ENCODE measurements around the gene TBCD.

Gene TBCD

DNA sequence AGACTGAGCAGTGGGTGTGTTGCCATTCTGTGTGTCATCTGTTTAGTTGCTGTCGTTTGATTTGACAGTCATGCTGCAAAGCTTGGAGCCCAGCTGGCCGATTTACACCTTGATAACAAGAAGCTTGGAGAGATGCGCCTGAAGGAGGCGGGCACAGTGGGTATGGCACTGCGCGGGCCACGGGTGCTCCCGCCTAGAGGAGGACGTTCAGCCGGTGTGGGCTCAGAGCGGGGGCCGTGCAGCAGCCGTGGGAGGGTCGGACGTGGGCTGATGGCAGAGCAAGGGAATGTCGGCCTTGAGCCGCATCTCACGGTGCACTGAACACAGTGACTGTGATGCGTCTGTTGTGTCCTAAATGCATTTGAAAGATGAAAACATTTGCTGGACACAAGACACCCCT is 31.7 kb upstream of the TBCD start:
- Histone ChIP-seq H2AFZ (ENCODE audit: low read depth, low read length, severe bottlenecking) (no peak overlapping the region), H3K4me3 (ENCODE audit: insufficient read depth, low read length, poor library complexity, severe bottlenecking) (no peak overlapping the region), H3K36me3 (ENCODE audit: low read length) (0 out of 2 replicates have a peak, but pooled peaks cover 3% of the 10 kb centered on the region), H3K79me2 (ENCODE audit: insufficient read depth, low read length) (peaks cover 16% of the 10 kb centered on the region), H4K20me1 (ENCODE audit: low read depth, low read length) (no peaks in the 10 kb centered on the region), H3F3A (ENCODE audit: insufficient read depth) (no peaks in the 10 kb centered on the region), H3K9ac (ENCODE audit: low read length) (no peak overlapping the region), H3K27ac (ENCODE audit: low read depth, low read length) (no peak overlapping the region), H3K9me2 (replicated peaks; ENCODE audit: insufficient read depth, low read length) (no peaks in the 10 kb centered on the region), H3K27me3 (ENCODE audit: low read length) (no peaks in the 10 kb centered on the region), H3K4me2 (ENCODE audit: low read depth, low read length, poor library complexity, severe bottlenecking) (no peak overlapping the region), H3K9me3 (ENCODE audit: insufficient read depth, low read length) (no peaks in the 10 kb centered on the region)
- TF ChIP-seq, protein P1, sequence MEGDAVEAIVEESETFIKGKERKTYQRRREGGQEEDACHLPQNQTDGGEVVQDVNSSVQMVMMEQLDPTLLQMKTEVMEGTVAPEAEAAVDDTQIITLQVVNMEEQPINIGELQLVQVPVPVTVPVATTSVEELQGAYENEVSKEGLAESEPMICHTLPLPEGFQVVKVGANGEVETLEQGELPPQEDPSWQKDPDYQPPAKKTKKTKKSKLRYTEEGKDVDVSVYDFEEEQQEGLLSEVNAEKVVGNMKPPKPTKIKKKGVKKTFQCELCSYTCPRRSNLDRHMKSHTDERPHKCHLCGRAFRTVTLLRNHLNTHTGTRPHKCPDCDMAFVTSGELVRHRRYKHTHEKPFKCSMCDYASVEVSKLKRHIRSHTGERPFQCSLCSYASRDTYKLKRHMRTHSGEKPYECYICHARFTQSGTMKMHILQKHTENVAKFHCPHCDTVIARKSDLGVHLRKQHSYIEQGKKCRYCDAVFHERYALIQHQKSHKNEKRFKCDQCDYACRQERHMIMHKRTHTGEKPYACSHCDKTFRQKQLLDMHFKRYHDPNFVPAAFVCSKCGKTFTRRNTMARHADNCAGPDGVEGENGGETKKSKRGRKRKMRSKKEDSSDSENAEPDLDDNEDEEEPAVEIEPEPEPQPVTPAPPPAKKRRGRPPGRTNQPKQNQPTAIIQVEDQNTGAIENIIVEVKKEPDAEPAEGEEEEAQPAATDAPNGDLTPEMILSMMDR (IDR thresholded peaks at IDR 0.05; ENCODE audit: insufficient read depth, low read length, poor library complexity, severe bottlenecking) = no peak
- no peak for TF ChIP-seq EZH2phosphoT487 (conservative IDR thresholded peaks at IDR 0.05; ENCODE audit: low read length)

DNA sequence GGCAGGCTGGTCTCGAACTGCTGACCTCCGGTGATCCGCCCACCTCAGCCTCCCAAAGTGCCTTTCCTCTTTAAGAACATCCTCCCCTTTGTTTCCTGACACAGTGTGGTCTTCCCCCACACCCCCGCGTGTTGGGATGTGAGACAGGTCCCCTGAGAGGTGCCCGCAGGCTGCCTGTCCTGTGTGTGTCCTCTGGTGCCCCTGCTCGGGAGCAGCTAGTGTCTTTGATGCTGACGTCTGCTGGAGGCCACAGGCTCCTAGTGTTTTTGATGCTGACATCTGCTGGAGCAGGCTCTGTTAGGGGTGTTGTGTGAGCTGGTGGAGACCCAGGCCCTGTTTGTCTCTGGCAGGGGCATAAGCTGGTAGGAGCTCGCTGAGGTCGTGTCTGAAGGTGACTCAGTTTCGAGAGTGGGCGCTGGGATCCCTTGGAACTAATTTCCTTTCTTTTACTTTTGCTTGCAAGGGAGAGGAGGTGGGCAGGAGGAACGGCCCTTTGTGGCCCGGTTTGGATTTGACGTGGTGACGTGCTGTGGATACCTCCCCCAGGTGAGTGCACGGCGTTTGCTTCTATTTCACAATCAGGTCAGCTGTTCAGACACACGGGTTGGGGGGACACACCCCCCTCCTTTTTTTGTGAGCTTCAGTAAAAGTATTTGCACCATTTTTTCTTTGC is 29.4 kb upstream of the TBCD start:
- Histone ChIP-seq H4K20me1 (ENCODE audit: low read depth, low read length) (no peaks in the 10 kb centered on the region), H3K4me3 (ENCODE audit: insufficient read depth, low read length, poor library complexity, severe bottlenecking) (no peak overlapping the region), H2AFZ (ENCODE audit: low read depth, low read length, severe bottlenecking) (no peak overlapping the region), H3K27ac (ENCODE audit: low read depth, low read length) (no peak overlapping the region), H3K9me3 (ENCODE audit: insufficient read depth, low read length) (no peaks in the 10 kb centered on the region), H3K27me3 (ENCODE audit: low read length) (no peaks in the 10 kb centered on the region), H3K36me3 (ENCODE audit: low read length) (0 out of 2 replicates have a peak, but pooled peaks cover 3% of the 10 kb centered on the region), H3K9me2 (replicated peaks; ENCODE audit: insufficient read depth, low read length) (no peaks in the 10 kb centered on the region), H3F3A (ENCODE audit: insufficient read depth) (no peaks in the 10 kb centered on the region), H3K4me2 (ENCODE audit: low read depth, low read length, poor library complexity, severe bottlenecking) (no peak overlapping the region), H3K79me2 (ENCODE audit: insufficient read depth, low read length) (peaks cover 11% of the 10 kb centered on the region), H3K9ac (ENCODE audit: low read length) (no peak overlapping the region)
- TF ChIP-seq EZH2phosphoT487 (conservative IDR thresholded peaks at IDR 0.05; ENCODE audit: low read length) = no peak

DNA sequence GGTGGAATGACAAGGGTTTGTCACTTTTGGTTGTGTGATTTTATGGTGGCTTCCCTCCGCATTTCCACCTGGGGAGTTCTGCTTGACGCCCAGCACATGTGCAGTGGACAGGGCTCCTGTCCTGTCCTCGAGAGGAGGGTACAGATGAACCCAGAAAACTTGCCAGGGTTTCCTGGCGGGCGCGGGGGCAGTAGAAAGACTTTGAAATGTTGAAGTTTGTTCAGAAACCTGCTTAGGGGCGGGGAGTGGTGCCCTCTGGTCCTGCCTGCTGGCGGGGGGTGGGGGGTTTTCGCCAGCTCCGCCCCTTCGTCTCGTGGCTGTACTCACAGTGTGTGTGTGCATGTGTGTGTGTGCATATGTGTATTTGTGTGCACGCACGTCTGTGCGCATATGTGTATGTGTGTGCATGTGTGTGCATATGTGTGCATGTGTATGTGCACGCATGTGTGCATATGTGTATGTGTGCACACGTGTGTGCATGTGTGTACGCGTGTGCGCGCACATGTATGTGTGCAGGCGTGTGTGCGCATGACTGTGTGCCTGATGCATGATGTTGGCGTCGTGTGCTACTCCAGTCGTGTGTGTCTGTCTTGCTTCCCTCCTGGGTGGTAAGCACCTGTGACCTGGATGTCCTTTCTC is 28.6 kb upstream of the TBCD start:
- H3K9me2 ChIP-seq (replicated peaks; ENCODE audit: insufficient read depth, low read length) = no peaks in the 10 kb centered on the region
- H3K4me2 ChIP-seq (ENCODE audit: low read depth, low read length, poor library complexity, severe bottlenecking) = no peak overlapping the region
- no peaks in the 10 kb centered on the region for H3F3A ChIP-seq (ENCODE audit: insufficient read depth)
- H3K36me3 ChIP-seq (ENCODE audit: low read length) = 0 out of 2 replicates have a peak, but pooled peaks cover 3% of the 10 kb centered on the region
- H4K20me1 ChIP-seq (ENCODE audit: low read depth, low read length) = no peaks in the 10 kb centered on the region
- no peak overlapping the region for H3K9ac ChIP-seq (ENCODE audit: low read length)
- TF ChIP-seq EZH2phosphoT487 (conservative IDR thresholded peaks at IDR 0.05; ENCODE audit: low read length) = no peak
- TF ChIP-seq, protein P1 (IDR thresholded peaks at IDR 0.05; ENCODE audit: insufficient read depth, low read length, poor library complexity, severe bottlenecking) = no peak
- H2AFZ ChIP-seq (ENCODE audit: low read depth, low read length, severe bottlenecking) = no peak overlapping the region
- H3K79me2 ChIP-seq (ENCODE audit: insufficient read depth, low read length) = 0 out of 2 replicates have a peak, but pooled peaks cover 3% of the 10 kb centered on the region
- H3K27ac ChIP-seq (ENCODE audit: low read depth, low read length) = no peak overlapping the region
- H3K9me3 ChIP-seq (ENCODE audit: insufficient read depth, low read length) = no peaks in the 10 kb centered on the region
- no peak overlapping the region for H3K4me3 ChIP-seq (ENCODE audit: insufficient read depth, low read length, poor library complexity, severe bottlenecking)
- H3K27me3 ChIP-seq (ENCODE audit: low read length) = no peaks in the 10 kb centered on the region

DNA sequence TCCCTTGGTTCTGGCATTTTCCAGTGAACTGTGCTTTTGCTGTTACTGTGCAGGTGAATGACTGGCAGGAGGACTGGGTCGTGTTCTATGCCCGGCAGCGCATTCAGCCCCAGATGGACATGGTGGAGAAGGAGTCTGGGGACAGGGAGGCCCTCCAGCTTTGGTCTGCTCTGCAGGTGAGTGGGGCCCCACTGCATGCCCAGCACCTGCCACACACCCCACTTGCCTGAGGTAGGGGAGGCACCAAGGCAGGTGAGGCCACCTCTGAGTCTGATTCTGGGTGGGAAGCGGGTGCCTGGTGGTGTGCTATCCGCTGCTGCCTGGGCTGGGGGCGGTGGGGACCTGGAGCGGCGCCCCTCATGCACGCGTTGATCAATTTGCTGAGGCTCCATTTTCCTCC is 25.4 kb upstream of the TBCD start:
- H3K27me3 ChIP-seq (ENCODE audit: low read length) = no peaks in the 10 kb centered on the region
- H3K9ac ChIP-seq (ENCODE audit: low read length) = no peak overlapping the region
- no peak overlapping the region for H3K4me2 ChIP-seq (ENCODE audit: low read depth, low read length, poor library complexity, severe bottlenecking)
- H3K9me3 ChIP-seq (ENCODE audit: insufficient read depth, low read length) = no peaks in the 10 kb centered on the region
- H3K36me3 ChIP-seq (ENCODE audit: low read length) = 0 out of 2 replicates have a peak, but pooled peaks cover 3% of the 10 kb centered on the region
- no peaks in the 10 kb centered on the region for H3K79me2 ChIP-seq (ENCODE audit: insufficient read depth, low read length)
- no peak overlapping the region for H3K4me3 ChIP-seq (ENCODE audit: insufficient read depth, low read length, poor library complexity, severe bottlenecking)
- H3F3A ChIP-seq (ENCODE audit: insufficient read depth) = no peaks in the 10 kb centered on the region
- H3K27ac ChIP-seq (ENCODE audit: low read depth, low read length) = no peak overlapping the region
- no peak overlapping the region for H2AFZ ChIP-seq (ENCODE audit: low read depth, low read length, severe bottlenecking)
- H3K9me2 ChIP-seq (replicated peaks; ENCODE audit: insufficient read depth, low read length) = no peaks in the 10 kb centered on the region
- TF ChIP-seq, protein P1 (IDR thresholded peaks at IDR 0.05; ENCODE audit: insufficient read depth, low read length, poor library complexity, severe bottlenecking) = no peak
- TF ChIP-seq EZH2phosphoT487 (conservative IDR thresholded peaks at IDR 0.05; ENCODE audit: low read length) = no peak
- no peaks in the 10 kb centered on the region for H4K20me1 ChIP-seq (ENCODE audit: low read depth, low read length)
